WI38 (cell line): Measurements from ENCODE around the gene ACP2.
"Not testable (repeated sequence)": the region's sequence is repeated elsewhere in the genome, so short reads cannot be mapped to it uniquely, and the experiment has no call there.

Experiments
- H3K4me3 ChIP-seq: 2 replicates; pipeline ENCODE4 v1.5.1; 2011; ENCODE audit warnings: low read depth, mild to moderate bottlenecking, control low read depth, low read length
- TF ChIP-seq, protein P1 (sequence below): IDR thresholded peaks from 2 replicates; pipeline ENCODE4 v1.5.1; 2012; ENCODE audit warnings: low read depth, mild to moderate bottlenecking, control low read depth, low read length

ACP2 gene

DNA sequence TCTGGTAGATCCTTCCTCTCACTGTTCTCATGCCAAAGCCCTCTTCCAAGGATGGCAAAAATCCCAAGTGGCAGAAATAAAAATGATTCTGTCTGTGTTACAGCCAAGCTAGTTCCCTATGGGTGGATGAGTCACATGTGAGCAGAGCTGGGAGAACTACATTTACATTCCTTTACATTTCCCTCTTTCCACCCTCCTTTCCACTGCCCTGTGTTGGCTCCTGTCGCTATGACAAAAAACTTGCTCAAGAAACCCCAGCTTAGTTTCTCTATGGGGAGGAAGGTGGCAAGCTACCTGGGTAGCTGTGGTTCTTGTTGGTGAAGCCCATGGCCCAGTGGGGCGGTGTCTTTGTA, 44.0 kb downstream of the ACP2 start:
- TF ChIP-seq, protein P1, sequence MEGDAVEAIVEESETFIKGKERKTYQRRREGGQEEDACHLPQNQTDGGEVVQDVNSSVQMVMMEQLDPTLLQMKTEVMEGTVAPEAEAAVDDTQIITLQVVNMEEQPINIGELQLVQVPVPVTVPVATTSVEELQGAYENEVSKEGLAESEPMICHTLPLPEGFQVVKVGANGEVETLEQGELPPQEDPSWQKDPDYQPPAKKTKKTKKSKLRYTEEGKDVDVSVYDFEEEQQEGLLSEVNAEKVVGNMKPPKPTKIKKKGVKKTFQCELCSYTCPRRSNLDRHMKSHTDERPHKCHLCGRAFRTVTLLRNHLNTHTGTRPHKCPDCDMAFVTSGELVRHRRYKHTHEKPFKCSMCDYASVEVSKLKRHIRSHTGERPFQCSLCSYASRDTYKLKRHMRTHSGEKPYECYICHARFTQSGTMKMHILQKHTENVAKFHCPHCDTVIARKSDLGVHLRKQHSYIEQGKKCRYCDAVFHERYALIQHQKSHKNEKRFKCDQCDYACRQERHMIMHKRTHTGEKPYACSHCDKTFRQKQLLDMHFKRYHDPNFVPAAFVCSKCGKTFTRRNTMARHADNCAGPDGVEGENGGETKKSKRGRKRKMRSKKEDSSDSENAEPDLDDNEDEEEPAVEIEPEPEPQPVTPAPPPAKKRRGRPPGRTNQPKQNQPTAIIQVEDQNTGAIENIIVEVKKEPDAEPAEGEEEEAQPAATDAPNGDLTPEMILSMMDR: no peak
- H3K4me3 ChIP-seq: no peak overlapping the region

DNA sequence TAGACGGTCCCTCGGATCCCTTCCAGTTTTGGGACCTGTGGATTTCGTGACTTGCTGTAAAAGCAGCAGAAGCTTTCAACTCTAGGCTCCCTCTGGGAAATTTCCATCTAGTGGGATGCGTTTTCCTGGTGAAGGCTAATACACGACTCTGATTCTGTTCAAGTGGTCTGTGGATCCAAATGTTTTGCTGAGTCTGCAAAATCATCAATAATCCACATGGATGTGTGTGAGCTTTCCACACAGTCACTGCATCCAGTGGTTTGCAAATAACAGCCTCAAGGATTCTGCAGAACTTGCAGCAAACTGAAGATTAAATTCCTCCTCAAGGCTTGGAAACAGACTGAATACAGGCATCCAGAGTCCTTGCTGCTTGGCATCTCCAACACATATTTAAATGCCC, 46.0 kb downstream of the ACP2 start:
- H3K4me3 ChIP-seq: no peak overlapping the region
- TF ChIP-seq, protein P1: no peak

DNA sequence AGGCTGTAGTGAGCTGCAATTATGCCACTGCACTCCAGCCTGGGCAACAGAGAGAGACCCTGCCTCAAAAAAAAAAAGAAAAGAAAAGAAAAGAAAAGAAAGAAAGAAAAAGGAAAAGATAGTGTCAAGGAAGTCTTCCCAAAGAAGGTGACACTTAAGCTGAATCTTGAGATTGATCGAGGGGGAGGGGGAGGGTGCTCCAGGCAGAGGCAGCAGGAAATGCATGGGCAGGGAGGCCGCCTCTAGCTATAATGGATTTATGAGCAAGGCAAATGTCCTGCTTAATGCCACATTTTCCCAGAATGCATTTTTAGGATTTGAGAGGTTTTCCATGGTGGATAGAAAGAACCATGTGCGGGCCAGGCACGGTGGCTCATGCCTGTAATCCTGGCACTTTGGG, 47.6 kb downstream of the ACP2 start:
- no peak overlapping the region for H3K4me3 ChIP-seq
- TF ChIP-seq, protein P1: no peak

DNA sequence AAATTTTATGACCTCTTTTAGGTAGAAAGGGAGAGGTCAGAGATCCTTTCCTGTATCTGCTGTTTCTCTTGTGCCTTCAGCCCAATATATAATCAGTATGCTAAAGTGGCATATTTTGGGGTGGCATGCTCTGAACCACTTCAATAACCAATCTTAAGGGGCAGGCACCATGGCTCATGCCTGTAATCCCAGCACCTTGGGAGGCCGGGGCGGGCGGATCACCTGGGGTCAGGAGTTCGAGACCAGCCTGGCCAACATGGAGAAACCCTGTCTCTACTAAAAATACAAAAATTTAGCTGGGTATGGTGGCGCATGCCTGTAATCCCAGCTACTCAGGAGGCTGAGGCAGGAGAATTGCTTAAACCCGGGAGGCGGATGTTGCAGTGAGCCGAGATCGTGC, 50.5 kb downstream of the ACP2 start:
- not testable (repeated sequence) for H3K4me3 ChIP-seq

DNA sequence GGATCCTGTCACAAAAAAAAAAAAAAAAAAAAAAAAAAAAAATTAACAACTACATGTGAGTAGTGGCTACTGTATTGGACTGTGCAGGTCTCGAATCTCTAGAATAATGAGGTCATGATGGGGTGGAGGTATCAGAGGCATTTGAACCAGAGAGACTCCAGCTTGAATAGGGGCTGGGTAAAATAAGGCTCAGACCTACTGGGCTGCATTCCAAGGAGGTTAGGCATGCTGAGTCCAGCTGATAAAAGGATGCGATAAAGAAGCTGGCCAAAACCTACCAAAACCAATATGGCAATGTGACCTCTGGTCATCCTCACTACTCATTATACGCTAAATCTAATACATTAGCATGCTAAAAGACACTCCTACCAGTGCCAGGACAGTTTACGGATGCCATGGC, 56.5 kb downstream of the ACP2 start:
- TF ChIP-seq, protein P1: no peak
- no peak overlapping the region for H3K4me3 ChIP-seq

DNA sequence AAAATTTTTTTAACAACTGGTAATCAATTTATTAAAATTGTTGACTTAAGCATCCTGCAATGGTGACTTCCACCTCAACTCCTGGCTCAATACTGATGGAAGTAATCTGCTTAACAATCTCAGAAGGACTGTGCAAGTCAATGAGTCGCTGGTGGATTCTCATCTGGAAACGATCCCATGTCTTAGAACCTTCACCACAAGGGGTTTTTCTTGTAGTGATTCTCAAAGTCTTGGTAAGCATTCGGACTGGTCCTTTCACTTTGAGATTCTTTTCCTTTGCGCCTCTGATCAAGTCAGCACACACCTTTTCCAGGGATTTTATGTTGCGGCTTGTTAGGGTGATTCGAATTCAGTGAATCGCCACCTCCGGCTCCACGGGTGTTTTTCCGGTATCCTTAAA, 57.5 kb downstream of the ACP2 start:
- not testable (repeated sequence) for H3K4me3 ChIP-seq
